NK-92 (cell line): Measurements from ENCODE around the gene PPIE.
"Not testable (repeated sequence)": the region's sequence is repeated elsewhere in the genome, so short reads cannot be mapped to it uniquely, and the experiment has no call there.

Experiments
- DNase-seq: peaks from one replicate; lab custom pipeline; 2025; ENCODE audit not compliant: unreplicated experiment; lab: John Stamatoyannopoulos, UW

Gene PPIE

DNA sequence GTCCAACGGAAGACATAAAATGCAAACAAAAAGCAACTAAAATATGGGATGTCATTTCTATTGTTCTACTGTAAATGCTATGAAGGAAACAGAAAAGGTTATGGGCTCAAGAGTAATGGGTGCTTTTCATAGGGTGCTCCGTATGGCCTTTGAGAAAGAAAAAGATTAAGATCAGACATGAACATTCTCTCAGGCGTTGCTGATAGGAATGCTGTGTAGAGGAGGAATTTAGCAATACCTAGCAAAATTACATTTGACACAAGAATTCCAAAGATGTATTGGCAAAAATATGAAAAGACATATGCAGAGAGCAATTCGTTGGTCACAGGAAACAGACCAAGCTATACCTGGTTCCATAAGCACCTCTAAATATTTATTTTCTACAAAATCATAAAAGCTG is 38.2 kb downstream of the PPIE start:
- DNase-seq, result no peak

DNA sequence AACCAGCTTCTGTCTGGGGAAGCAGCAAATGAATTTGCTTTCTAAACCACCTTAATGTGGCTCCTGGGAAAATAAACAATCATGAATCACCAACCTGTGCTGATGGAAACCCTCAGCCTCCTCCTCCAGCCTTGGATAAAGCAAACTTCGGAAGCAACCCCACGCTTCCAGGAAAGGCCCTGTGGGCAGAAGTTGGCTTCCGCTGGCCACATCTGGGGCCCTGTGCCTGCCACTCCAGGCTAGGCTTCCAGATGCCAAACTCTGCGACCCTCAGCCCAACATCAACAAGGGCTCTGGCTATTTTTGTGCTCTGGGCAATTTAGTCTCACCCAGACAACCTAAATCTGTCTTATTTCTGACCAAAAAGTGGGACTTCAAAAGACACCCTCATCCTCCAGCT is 38.6 kb downstream of the PPIE start:
- DNase-seq, result no peak

DNA sequence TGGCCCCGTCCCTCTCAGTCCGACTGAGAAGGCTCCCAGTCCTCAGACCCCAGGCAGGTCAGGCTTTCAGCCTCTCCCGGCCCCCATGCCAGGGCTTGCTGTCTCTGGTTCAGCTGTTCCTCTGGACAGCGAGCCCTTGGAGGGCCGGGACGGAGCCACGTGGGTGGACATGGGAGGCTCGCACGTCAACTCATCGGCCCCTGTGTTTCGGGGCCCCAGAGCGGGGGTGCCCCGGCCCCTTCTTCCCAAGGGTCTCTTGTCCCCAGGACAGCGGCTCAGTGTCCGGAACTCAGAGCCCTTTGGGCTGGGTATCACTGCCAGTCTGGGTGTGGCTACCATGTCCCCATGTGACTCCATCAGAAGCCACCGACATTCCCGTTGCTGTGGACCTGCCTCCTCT is 39.2 kb downstream of the PPIE start:
- not testable (repeated sequence) for DNase-seq

- DNase-seq, result not testable (repeated sequence)
These were observed 39.9 kb downstream of the PPIE start for GRCh38 chr1:39778463-39779099.

GRCh38 chr1:39779137-39779536 is 40.5 kb downstream of the PPIE start:
- DNase-seq, result no peak

DNA sequence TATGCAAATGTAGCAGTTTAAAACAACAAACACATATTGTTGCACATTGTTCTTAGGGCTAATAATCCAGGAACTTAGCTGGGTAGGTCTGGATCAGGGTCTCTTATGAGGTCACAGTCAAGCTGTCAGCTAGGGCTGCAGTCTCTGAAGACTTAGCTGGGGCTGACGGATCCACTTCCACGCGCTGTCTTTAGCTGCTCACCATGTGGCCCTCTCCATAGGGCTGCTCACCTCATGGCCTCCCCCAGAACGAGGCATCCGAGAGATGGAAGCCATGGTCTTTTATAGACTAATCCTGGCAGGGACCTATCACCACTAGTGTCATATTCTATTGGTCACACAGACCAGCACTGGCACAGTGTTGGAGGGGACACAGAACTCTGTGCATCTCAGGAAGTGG is 41.1 kb downstream of the PPIE start:
- DNase-seq, result no peak

GRCh38 chr1:39781349-39781715 is 42.6 kb downstream of the PPIE start:
- DNase-seq, result no peak

GRCh38 chr1:39782103-39782502 is 43.4 kb downstream of the PPIE start:
- DNase-seq, result no peak

DNA sequence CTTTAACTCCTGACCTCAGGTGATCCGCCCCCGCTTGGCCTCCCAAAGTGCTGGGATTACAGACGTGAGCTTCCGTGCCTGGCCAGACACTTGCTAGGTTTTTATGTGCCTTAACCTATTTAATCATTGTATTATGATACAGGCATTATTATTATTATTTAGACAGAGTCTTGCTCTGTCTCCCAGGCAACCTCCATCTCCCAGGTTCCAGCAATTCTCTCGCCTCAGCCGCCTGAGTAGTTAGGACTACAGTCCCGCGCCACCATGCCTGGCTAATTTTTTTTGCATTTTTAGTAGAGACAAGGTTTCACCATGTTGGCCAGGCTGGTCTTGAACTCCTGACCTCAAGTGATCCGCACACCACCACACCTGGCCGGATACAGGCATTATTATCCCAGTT is 44.0 kb downstream of the PPIE start:
- DNase-seq, result not testable (repeated sequence)

DNA sequence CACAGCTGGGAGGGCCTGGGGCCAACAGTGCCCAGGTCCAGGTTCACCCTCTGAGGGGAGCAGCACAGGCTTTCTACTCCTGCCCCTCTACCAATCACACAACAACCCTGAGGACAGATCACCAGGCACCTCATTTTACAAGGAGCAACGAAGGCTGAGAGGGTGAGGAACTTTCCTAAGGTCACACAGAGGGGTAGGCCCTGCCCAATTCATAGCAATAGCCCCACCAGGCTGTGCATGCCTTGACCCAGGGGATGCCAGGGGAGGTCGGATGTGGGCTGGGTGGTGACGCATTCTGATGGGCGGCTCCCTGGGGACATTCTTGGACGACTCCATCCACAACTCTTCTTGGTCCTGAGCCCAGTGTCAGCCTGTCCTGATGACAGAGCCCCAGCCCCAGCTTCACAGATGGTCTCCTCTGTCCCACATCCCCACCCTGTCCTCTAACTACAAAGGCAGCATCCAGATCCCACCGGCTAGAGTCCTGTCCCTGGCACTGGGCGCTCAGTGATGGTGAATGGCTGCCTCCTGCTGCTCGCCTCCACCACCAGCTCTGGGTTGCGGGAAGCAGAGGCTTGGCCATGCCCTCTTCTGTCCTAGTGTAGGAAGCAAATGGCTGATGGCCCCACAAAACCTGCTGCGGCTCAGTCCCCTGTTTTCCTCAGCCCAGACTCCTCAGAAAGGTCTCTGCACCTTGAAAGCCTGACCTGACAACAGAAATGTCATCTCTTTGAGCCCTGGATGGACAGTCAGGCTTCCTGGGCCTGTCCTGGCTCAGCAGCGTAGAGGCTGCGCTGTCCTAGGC is 47.8 kb downstream of the PPIE start:
- not testable (repeated sequence) for DNase-seq

DNA sequence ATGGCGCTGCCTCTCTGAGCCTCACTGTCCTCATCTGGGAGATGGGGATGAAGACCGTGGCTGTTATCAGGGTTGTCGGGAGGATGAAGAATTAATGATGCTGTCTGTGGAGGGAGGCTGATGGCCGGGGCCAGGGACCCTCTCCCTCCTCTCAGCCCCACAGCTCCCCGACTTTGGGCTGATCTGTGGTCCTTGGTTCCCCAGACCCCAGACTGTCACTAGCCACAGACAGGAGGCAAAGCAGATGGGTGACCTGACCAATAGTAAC is 48.4 kb downstream of the PPIE start:
- DNase-seq, result not testable (repeated sequence)

DNA sequence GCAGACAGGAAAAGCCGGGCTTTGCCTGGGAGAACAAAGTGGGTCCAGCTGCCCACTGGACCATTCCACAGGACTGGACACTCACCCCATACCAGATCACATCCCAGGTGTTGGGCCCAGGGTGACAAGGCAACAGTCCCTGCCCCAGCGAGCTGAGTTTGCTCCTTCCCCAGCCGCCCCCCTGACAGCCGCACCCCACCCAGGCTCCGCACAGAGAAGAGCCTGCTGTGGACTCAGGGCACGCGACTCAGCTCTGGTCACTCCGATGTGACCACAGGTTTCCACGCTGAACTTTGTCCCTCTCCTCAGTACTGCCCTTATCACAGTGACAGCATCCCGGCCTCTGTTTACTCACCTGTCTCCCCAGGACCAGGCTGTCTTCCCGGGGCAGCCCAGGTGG is 48.8 kb downstream of the PPIE start:
- no peak for DNase-seq

GRCh38 chr1:39787964-39788363 is 49.3 kb downstream of the PPIE start:
- DNase-seq, result not testable (repeated sequence)

DNA sequence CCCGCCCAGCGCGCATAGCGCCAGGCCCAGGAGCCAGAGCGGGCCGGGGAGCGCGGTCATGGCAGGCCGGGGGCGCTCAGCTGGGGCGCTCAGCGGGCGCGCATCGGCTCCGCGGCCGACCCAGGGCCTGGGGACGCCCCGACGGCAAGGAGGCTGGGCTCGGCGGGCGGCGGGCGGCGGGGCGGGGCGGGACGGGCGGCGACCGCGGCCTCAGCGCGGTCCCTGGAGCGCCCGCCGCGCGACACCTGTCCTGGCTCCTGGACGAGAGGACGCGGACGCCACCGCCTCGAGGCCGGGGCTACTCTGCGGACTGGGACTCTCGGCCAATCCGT is 49.7 kb downstream of the PPIE start:
- no peak for DNase-seq

DNA sequence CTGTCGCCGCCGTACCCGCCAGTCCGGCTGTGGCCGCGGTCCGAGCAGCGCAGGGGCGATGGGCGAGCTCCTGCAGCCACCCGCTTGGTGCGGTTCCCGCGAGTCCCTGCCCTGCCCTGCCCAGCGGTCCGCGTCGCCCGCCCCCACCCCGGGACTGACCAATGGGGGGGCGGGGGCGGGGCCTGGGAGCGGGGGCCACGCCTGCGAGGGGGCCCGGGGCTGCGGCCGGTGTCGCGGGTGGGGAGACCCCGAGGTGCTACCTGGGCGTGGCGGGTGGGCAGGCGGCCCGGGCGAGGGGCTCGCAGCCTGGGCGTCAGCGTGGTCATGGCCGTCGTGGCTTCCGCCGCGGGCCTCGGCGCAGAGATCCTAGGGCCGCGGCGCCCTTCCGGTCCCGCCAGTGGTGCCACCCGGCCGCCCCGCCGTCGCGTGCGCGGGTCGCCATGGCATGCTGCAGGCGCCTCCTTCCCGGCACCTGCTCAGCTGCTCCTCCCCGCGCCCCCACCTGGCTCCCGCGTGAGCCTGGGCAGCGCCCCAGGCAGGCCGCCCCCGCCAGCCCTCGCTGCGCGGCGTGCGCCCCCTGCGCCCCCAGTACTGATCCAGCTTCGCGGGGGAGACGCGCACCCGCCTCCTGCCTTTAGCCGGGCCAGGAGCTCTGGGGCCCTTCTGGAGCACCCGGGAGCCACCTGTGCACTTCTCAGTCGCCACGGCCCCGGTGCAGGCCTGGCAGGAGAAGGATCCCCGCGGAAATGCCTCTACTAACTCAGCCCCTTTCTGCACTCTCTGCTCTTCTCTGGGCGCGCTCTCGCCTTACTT is 50.3 kb downstream of the PPIE start, which contains the start of gene BMP8B:
BMP8B (minus strand) TSS at position 108 of the 813 bp plus-strand sequence. CDS start 380 bp downstream, outside the sequence.
- no peak for DNase-seq

GRCh38 chr1:39789571-39790110 is 51.0 kb downstream of the PPIE start:
- DNase-seq, result no peak

GRCh38 chr1:39791838-39792237 is 53.2 kb downstream of the PPIE start:
- no peak for DNase-seq

DNA sequence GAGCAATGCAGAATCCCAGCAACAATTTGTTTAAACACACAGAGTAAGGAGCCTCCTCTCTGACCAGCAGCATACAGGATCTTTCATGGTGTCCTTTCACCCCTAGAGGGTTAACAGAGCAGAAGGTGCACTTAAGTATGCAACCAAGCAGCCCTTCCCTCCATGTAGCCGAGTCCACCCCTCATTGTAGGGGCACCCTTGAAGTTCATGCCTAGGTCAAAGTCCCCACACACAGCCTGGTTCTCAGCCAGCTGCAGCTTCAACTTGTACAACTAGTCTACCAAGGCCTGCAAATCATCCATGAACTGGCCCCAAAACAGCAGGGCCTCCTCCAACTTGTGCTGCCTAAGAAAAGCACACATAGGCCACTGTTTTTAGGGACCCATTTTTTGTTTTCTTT is 57.0 kb downstream of the PPIE start:
- DNase-seq, result no peak

DNA sequence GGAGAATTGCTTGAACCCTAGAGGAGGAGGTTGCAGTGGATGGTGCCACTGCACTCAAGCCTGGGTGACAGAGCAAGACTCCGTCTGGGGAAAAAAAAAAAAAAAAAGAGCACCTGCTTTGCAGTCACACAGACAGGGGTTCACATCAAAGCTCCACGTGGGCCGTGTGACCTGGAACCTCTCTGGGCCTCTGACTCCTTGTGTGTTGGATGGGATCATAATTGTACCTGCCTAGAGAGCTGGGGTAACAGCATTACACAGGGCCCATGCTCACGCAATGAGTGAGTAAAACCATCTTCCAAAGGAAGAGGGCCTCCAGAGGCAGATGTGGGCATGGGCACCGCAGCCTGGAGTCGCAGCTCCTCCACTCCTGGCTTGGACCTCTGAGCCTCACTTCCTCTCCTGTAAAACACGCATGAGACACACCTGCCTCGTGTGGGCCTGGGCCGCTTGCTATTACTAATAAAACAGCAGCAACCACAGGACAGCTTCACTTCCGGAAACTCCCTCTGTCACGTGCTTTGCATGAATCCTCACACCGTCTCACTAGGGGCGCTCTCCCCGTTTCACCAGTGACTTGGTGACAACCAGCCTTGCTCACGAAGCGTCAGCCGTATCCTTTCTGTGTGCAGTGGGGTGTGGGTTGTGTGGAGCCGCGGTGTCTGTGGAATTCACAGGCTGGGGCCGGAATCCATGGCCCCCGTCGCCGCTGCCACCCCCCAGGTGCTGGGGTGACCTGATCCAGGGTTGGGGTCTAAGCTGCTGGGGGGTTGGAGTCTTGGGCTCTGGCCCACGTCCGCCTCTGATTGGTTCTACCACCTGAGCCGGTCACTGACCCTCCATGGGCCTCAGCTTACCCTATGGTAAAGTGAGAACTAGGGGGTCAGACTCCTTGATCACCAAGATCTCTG is 60.4 kb downstream of the PPIE start:
- peak; percentile 10 for DNase-seq

- DNase-seq, result no peak
These were observed 61.2 kb downstream of the PPIE start for GRCh38 chr1:39799770-39800470.
